ENCODE results near the gene MPP4. TPM values are rescaled to one million over a fixed set of nuclear protein-coding genes. Genes with fewer than 3 reads are reported as not detected.
A peak's percentile ranks its signal among the peaks of the same experiment; 100 is the strongest.

MPP4 gene
- polyA plus RNA-seq, 3 donors = 0.09 to 0.41 (median 0.28) TPM

DNA sequence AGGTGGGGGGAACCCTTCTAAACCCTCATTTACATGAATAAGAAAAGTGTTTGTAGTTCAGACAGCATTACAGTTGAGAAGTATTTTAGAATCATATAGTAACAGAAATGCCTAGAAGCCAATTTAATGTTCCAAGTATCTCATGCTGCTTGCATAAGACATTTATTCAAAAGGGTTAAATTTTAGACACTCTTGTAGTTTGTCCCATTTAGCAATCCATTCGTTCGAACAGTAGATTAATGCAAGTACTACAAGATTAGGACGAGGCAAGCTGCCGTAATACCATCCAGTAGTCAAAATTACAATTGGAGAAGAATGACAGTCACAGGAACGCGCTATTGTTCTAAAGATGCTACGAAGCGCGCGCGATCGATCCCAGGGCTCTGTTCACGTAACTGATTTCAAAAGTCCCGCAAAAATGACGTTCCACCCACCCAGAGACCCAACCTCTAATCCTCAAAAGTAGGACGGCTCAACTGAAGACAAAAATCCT, 56.3 kb downstream of the MPP4 start:
- peak in 1 of 11 donors; percentile 5 for DNase-seq (ENCODE audit: extremely low read depth in 1 of 11, low read depth in 9 of 11, low spot score in 4 of 11)

DNA sequence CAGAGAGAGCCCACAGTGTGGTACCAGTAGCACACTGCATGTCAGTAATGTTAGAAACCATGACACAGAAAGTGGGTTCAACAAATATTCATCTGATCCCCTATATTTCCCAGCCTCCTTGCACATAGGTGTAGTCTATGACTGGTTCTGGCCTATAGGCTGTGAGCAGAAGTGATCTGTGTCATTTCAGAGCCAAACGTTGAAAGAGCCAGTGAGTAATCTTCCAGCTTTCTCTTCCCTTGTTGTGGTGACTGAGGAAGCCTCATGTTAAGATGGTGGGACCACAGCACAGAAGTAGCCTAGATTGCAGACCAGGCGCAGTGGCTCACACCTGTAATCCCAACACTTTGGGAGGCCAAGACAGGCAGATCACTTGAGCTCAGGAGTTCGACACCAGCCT, 59.2 kb downstream of the MPP4 start:
- no peak for DNase-seq (ENCODE audit: extremely low read depth in 1 of 11, low read depth in 9 of 11, low spot score in 4 of 11)

DNA sequence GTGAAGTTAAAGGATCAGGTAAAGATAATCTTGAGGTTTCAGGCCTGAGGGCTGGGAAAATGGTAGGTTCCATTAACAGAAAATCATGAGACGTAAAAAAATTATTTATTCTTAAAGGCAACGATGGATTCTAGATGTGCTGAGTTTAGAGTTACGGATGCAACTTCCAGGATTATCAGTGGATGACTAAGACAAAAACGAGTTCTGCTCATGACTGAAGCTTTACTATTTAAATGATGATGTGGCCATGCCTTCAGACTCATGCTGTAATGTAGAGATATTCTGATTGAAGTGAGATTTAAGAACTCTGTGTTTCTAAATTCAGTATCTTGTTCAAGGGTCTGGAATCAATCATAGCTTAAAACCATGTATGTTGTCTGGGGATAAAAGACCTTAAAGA, 60.1 kb downstream of the MPP4 start:
- no peak for DNase-seq (ENCODE audit: extremely low read depth in 1 of 11, low read depth in 9 of 11, low spot score in 4 of 11)

DNA sequence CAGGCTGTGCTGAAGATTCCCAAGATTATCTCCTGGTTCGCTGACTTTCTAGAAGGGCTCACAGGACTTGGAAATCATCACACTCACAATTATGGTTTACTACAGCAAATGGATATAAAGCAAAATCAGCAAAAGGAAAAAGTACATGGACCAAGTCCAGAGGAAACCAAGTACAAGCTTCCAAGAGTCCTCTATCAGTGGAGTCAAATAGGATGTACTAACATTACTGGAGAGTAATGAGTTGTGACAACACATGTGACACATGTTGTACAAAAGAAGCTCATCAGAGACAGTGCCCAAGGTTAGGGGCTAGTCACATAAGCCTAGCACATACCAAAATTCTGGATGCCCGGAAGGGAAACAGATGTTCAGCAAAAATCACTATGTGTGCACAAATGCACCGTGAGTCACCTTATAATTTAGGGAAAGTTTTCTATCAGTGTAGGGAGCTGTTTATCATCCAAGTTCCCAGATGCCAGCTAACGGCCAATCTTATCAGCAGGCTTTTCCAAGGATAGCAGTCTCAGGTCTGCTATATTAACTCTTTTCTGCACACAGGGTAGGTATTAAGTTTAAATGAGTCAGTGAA, 64.7 kb downstream of the MPP4 start:
- DNase-seq (ENCODE audit: extremely low read depth in 1 of 11, low read depth in 9 of 11, low spot score in 4 of 11) = no peak

DNA sequence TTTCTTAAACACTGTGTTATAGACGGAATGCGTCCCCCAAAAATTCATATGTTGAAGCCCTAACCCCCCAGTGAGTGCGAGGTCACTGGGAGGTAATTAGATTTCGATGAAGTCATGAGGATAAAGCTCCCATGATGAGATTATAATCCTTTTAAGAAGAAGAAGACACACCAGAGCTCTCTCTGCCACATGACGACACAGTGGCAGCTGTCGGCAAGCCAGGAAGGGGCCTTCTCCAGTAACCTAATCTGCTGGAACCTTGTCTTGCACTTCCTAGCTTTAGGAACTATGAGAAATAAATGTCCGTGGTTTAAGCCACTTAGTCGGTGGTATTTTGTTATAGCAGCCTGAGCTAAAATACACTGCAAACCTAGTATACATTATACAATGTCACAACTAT, 67.4 kb downstream of the MPP4 start:
- DNase-seq (ENCODE audit: extremely low read depth in 1 of 11, low read depth in 9 of 11, low spot score in 4 of 11) = no peak

DNA sequence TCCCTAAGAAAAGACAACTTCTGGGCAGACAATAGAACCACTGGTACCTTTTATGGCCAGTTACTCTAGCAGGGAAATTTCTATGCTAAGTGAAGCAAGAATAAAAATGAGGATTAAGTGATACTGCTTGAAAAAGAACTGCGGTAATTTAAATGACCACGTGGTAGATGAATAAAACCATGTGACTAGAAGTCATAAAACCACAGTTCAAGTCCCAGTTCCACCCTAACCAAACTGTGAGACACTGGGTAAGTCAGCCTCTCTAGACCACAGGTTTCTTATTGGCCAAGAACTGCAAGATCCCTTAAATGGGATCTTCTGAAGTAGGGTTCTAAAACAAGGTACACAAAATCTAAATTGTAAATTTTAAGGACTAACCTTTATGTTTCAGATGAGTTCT, 67.9 kb downstream of the MPP4 start:
- DNase-seq (ENCODE audit: extremely low read depth in 1 of 11, low read depth in 9 of 11, low spot score in 4 of 11) = no peak

DNA sequence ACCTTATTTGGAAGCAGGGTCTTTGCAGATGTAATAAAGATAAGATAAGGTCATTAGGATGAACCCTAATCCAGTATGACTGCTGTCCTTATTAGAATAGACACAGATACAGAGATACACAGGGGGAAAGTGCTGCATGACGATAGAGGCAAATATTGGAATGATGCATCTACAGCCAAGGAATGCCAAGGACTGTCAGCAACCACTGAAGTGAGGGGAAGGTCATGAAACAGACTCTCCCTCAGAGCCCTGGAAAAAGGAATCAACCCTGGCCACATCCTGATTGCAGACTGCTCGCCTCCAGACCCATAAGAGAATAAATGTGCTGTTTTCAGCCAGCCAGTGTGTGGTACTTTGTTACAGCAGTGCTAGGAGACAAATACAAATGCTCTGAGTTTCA, 69.9 kb downstream of the MPP4 start:
- DNase-seq (ENCODE audit: extremely low read depth in 1 of 11, low read depth in 9 of 11, low spot score in 4 of 11) = no peak

DNA sequence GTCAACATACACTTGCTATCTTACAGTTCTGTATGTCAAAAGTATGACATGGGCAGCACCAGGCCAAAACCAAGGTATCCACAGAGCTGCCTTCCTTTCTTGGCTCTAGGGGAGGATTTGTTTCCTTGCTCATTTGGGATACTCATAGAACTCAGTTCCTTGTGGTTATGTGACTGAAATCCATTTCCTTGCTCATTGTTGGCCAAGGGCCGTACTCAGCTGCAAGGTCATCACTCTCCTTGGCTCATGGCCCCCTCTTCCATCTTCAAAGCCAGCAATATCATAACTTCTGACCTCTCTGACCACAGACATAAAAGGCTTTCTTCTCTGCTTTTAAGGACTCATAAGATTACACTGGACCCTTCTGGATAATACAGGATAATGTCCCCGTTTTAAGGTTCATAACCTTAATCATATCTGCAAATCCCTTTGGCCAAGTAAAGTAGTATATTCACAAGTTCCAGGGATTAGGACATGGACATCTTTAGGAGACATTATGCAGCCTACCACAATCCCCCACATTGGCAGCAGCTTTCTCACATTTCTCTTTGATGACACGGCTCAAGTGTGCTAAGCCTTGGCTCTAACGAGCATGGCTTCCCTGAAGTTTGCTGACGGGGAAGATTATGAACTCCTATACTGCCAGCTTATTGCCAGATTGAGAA, 76.0 kb downstream of the MPP4 start:
- no peak for DNase-seq (ENCODE audit: extremely low read depth in 1 of 11, low read depth in 9 of 11, low spot score in 4 of 11)

DNA sequence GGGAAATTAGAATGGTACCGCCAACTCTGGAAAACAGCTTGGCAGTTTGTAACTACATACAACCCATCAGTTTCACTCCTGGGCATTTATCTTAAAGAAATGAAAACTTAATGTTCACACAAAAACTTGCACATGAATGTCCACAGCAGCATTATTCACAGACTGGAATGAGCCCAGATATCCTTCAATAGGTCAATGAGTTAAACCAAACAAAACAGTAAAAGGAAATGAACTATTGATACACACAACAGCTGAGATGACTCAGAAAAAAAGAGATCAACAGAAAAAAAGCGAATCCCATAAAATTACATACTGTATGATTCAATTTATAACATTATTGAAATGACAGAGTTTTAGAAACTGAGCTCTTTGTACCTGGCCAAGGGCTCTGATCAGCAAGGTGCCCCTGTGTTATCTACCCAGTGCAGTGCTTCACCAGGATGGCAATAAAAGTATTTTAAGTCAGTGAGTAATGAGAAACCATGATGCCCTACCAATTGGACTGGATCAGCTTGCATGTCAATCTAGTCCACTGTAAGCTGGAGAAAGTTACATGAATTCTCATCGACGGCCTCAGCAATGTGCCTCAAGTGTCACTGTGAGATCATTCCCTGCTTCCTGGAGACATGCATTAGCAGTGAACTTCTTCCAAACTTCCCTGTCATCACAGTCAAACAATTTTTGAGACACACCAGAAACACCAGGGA, 77.0 kb downstream of the MPP4 start:
- DNase-seq (ENCODE audit: extremely low read depth in 1 of 11, low read depth in 9 of 11, low spot score in 4 of 11) = no peak

DNA sequence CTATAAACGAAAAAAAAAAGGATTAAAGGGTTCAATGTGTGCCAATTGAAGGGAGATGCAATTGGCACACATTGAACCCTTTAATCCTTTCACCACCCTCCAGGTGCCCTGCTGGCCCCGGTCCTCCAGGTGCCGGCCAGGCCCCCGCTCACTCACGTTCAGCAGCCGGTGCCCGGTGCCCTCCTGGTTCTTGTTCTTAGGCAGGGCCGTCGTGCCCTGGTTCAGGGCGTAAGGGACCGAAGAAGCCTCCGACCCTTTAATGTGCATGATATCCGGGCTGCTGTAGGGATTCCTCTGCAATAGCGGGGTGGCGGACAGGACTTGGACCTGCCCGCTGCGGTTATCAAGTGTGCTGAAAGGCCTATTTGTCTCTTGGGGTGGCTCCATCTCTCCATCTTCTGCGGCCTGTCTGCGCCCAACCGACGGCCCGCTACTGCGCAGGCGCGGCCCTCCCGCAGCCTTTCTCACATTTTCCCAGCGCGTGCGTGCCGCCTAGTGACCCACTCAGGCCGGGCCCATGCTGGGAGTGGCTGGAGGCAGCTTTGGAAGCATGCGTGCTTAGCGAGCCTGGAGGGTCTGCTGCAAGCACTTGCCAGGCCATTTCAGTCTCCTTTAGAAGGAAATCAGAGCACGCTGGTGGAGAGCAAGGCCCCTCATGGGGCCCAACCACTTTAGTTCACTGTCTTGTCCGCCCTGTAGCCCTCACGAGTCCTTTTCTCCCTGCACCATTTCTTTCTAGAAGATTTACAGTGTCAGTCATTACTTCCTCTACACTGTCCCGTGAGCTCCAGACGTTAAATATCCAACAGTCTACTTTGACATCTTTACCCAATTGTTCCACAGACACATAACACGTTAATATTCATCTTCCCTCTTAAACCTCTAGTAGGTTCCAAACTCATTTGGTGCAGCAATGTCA, 79.4 kb downstream of the MPP4 start:
- DNase-seq (ENCODE audit: extremely low read depth in 1 of 11, low read depth in 9 of 11, low spot score in 4 of 11) = peak in 9 of 11 donors; percentile 41 to 77 (median 65)

DNA sequence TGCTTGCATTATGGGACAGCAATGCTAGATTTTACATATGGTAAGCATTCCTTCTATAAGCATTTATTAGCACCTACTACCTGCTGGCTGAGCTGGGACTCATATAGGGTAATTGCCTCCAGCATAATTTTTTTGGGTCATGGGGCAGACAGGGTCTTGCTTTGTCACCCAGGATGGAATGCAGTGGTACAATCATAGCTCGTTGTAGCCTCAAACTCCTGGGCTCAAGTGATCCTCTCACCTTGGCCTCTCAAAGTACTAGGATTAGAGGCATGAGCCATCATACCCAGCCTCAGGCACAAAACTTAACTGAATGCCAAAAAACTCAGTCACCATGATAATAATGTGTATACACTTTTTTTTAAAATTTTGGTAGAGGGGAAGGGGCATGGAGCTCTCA, 90.4 kb downstream of the MPP4 start:
- DNase-seq (ENCODE audit: extremely low read depth in 1 of 11, low read depth in 9 of 11, low spot score in 4 of 11) = no peak

DNA sequence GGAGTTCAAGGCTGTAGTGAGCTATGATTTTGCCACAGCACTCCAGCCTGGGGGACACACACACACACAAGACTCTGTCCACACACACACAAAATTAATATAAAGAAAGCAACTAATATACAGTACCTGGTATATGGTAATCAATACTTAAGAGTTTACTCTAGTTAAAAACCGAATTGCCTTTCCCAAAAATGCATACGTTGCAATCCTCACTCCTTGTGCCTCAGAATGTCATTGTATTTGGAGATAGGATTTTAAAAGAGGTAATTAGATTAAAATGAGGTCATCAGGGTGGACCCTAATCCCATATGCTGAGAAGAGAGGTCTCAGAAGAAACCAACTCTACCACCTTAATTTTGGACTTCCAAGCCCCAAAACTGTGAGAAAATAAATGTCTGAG, 90.9 kb downstream of the MPP4 start:
- no peak for DNase-seq (ENCODE audit: extremely low read depth in 1 of 11, low read depth in 9 of 11, low spot score in 4 of 11)

DNA sequence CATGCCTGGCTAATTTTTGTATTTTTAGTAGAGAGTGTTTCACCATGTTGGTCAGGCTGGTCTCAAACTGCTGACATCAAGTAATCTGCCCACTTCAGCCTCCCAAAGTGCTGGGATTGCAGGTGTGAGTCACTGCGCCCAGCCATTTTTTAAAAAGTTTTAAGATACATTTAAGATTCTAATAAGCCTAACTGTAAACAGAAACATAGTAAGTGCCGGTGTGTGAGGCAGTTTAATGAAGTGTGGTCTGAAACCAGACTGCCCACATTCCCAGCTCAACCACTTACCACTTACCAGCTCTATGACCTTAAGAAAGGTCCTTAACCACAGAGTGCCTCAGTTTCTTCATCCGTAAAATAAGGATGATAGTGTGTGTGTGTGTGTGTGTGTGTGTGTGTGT, 97.5 kb downstream of the MPP4 start:
- no peak for DNase-seq (ENCODE audit: extremely low read depth in 1 of 11, low read depth in 9 of 11, low spot score in 4 of 11)

DNA sequence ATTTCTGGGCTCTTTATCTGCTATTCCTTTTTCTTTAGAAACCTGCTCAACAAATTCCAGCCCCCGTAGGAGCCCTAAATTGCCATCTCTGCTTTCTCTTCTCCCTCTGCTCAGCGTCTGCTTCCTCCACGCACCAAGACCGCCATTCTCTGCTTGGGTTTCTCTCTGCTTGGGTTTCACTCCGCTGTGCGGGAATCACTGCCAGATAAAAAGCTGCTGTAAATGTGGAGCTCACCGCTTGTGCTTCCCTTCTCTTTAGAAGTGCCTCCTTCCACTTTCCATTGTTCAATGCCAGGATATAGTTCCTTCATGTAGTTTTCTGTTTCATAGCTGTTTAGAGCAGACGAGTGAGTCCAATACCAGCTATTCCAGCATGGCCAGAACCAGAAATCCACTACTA, 101.0 kb downstream of the MPP4 start:
- no peak for DNase-seq (ENCODE audit: extremely low read depth in 1 of 11, low read depth in 9 of 11, low spot score in 4 of 11)

Other genes starting within 250 kb of the MPP4 start
- gene TRAK2, start 247.2 kb downstream of the MPP4 start, polyA plus RNA-seq (ENCODE audit: insufficient read length in 3 of 3) = 10 to 100 TPM; 37.7 to 44.9 (median 44.5) TPM
- gene STRADB, start 246.9 kb downstream of the MPP4 start, polyA plus RNA-seq (ENCODE audit: insufficient read length in 3 of 3) = 10 to 100 TPM; 70.8 to 98.7 (median 98.4) TPM
- gene TMEM237, start 55.1 kb downstream of the MPP4 start, polyA plus RNA-seq (ENCODE audit: insufficient read length in 3 of 3) = 10 to 100 TPM; 48.9 to 64.4 (median 50.6) TPM
- 10 to 100 TPM; 28.6 to 30.4 (median 29.0) TPM for gene ALS2, start 82.3 kb upstream of the MPP4 start, polyA plus RNA-seq (ENCODE audit: insufficient read length in 3 of 3)
- gene CDK15, start 107.9 kb upstream of the MPP4 start, polyA plus RNA-seq (ENCODE audit: insufficient read length in 3 of 3) = 1 to 10 TPM; 1.2 to 1.7 (median 1.3) TPM